ENCODE measurements around the gene JMJD8. TPM values are rescaled to one million over a fixed set of nuclear protein-coding genes. Genes with fewer than 3 reads are reported as not detected.

JMJD8 gene
- total and polyA plus RNA-seq, 10 of the 15 experiments (the other 5 are each of a cell fraction or from before 2014, with no cell fraction given) = 1.00 to 50.4 (median 30.7) TPM

DNA sequence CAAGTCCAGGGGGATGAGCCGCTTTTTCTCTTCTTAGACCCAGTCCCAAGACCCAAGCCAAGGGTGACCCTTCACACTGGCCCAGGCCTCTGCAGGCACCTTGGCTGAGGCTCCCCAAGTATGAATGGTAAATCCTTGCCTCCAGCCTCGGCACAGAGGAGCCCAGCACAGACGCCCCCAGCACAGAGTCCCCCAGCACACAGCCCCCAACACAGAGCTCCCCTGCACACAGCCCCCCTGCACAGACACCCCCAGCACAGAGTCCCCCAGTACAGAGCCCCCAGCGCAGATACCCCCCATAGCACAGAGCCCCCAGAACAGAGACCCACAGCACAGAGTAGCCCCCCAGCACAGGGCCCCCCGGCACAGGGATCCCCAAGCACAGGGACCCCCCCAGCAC, 43.5 kb downstream of the JMJD8 start (continued):
- TF ChIP-seq, protein P1, sequence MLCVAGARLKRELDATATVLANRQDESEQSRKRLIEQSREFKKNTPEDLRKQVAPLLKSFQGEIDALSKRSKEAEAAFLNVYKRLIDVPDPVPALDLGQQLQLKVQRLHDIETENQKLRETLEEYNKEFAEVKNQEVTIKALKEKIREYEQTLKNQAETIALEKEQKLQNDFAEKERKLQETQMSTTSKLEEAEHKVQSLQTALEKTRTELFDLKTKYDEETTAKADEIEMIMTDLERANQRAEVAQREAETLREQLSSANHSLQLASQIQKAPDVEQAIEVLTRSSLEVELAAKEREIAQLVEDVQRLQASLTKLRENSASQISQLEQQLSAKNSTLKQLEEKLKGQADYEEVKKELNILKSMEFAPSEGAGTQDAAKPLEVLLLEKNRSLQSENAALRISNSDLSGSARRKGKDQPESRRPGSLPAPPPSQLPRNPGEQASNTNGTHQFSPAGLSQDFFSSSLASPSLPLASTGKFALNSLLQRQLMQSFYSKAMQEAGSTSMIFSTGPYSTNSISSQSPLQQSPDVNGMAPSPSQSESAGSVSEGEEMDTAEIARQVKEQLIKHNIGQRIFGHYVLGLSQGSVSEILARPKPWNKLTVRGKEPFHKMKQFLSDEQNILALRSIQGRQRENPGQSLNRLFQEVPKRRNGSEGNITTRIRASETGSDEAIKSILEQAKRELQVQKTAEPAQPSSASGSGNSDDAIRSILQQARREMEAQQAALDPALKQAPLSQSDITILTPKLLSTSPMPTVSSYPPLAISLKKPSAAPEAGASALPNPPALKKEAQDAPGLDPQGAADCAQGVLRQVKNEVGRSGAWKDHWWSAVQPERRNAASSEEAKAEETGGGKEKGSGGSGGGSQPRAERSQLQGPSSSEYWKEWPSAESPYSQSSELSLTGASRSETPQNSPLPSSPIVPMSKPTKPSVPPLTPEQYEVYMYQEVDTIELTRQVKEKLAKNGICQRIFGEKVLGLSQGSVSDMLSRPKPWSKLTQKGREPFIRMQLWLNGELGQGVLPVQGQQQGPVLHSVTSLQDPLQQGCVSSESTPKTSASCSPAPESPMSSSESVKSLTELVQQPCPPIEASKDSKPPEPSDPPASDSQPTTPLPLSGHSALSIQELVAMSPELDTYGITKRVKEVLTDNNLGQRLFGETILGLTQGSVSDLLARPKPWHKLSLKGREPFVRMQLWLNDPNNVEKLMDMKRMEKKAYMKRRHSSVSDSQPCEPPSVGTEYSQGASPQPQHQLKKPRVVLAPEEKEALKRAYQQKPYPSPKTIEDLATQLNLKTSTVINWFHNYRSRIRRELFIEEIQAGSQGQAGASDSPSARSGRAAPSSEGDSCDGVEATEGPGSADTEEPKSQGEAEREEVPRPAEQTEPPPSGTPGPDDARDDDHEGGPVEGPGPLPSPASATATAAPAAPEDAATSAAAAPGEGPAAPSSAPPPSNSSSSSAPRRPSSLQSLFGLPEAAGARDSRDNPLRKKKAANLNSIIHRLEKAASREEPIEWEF (IDR thresholded peaks at IDR 0.05; ENCODE audit: insufficient replicate concordance, low read depth, low read length) = no peak
- TF ChIP-seq TBL1XR1 (IDR thresholded peaks at IDR 0.05; ENCODE audit: low read depth, low read length) = no peak
- TF ChIP-seq, protein P2, sequence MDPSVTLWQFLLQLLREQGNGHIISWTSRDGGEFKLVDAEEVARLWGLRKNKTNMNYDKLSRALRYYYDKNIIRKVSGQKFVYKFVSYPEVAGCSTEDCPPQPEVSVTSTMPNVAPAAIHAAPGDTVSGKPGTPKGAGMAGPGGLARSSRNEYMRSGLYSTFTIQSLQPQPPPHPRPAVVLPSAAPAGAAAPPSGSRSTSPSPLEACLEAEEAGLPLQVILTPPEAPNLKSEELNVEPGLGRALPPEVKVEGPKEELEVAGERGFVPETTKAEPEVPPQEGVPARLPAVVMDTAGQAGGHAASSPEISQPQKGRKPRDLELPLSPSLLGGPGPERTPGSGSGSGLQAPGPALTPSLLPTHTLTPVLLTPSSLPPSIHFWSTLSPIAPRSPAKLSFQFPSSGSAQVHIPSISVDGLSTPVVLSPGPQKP (IDR thresholded peaks at IDR 0.05; ENCODE audit: low read depth, low read length) = no peak
- TF ChIP-seq, protein P3, sequence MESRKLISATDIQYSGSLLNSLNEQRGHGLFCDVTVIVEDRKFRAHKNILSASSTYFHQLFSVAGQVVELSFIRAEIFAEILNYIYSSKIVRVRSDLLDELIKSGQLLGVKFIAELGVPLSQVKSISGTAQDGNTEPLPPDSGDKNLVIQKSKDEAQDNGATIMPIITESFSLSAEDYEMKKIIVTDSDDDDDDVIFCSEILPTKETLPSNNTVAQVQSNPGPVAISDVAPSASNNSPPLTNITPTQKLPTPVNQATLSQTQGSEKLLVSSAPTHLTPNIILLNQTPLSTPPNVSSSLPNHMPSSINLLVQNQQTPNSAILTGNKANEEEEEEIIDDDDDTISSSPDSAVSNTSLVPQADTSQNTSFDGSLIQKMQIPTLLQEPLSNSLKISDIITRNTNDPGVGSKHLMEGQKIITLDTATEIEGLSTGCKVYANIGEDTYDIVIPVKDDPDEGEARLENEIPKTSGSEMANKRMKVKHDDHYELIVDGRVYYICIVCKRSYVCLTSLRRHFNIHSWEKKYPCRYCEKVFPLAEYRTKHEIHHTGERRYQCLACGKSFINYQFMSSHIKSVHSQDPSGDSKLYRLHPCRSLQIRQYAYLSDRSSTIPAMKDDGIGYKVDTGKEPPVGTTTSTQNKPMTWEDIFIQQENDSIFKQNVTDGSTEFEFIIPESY (IDR thresholded peaks at IDR 0.05) = no peak
- TF ChIP-seq POLR2AphosphoS5 (IDR thresholded peaks at IDR 0.05; ENCODE audit: low read length) = no peak
- TF ChIP-seq SMAD5 (IDR thresholded peaks at IDR 0.05; ENCODE audit: low read depth) = no peak
- TF ChIP-seq, protein P4, sequence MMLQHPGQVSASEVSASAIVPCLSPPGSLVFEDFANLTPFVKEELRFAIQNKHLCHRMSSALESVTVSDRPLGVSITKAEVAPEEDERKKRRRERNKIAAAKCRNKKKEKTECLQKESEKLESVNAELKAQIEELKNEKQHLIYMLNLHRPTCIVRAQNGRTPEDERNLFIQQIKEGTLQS (IDR thresholded peaks at IDR 0.05; ENCODE audit: borderline replicate concordance, extremely low read depth, low read depth, low read length) = no peak
- TF ChIP-seq, protein P5, sequence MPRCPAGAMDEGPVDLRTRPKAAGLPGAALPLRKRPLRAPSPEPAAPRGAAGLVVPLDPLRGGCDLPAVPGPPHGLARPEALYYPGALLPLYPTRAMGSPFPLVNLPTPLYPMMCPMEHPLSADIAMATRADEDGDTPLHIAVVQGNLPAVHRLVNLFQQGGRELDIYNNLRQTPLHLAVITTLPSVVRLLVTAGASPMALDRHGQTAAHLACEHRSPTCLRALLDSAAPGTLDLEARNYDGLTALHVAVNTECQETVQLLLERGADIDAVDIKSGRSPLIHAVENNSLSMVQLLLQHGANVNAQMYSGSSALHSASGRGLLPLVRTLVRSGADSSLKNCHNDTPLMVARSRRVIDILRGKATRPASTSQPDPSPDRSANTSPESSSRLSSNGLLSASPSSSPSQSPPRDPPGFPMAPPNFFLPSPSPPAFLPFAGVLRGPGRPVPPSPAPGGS (IDR thresholded peaks at IDR 0.05; ENCODE audit: borderline replicate concordance, insufficient read depth, low read depth, low read length, poor library complexity, severe bottlenecking) = no peak
- TF ChIP-seq IKZF2 (IDR thresholded peaks at IDR 0.05) = no peak
- TF ChIP-seq CHD1 (IDR thresholded peaks at IDR 0.05; ENCODE audit: low read depth, low read length) = no peak
- no peak for TF ChIP-seq ZBED1 (IDR thresholded peaks at IDR 0.05; ENCODE audit: borderline replicate concordance)
- TF ChIP-seq ZZZ3 (IDR thresholded peaks at IDR 0.05; ENCODE audit: control insufficient read depth, insufficient read length, low read depth) = no peak
